GM21619 (cell line): Measurements from ENCODE around the gene MFSD6.
"Not testable (repeated sequence)": the region's sequence is repeated elsewhere in the genome, so short reads cannot be mapped to it uniquely, and the experiment has no call there.

Experiments used
- ATAC-seq: cut with Tn5 transposase; IDR thresholded peaks from one replicate; pipeline ENCODE4 v1.9.1; 2021; ENCODE audit not compliant: unreplicated experiment

Gene MFSD6

DNA sequence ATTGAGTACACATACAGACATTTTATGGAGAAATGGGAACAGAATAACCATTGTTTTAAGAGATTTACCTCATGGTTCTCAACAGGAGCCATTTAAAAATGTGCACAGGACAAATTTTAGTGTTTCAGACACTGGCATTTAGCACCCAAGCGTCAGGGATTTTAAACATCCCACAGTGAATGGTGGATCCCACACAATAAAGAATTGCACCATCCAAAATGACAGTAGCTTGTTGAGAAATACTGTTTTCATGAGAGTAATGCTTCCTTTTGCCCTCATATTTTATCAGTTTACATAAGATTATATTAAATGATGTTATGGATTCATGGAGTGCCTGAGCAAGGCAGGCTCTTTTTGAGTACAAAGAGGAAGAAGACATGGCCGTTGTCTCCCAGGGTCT lies 54.0 kb downstream of the MFSD6 start:
- ATAC-seq: no peak

DNA sequence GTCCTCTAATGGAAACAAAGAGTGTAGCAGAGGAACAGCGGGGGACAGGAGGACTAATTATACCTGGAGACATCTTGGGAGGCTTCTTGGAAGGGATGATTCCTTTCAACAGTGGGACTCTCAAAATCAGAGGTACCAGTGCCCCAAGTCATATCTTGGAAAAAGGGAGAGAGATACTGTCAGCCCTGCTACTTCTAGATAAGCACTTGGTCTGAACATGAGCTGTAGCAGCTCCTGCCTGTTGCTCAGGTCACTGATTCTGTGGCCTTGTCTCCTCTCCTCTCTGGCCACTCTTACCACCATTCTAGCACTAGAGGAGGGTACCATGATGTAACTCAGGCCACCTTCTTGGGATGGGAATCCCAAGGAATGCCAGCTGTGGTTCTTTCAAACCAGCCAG lies 54.5 kb downstream of the MFSD6 start:
- ATAC-seq: no peak

DNA sequence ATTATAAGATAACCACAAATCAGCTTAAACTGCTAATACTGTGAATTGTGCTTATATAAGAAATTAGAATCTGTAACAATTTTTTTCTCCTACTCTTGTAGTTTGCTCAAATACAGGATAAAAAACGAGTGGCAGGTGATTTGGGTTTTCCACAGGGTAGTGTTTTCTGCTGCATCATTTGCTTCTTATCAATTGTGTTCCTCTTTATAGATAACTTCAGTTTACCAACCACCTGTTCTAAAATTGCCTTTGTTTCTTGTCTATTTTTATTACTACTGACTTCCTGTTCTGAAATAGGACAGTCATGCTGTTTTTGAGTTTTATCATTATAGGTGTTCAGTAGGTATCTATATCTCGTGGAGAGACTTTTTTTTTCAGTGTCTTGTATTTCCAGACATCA lies 56.9 kb downstream of the MFSD6 start:
- no peak for ATAC-seq

DNA sequence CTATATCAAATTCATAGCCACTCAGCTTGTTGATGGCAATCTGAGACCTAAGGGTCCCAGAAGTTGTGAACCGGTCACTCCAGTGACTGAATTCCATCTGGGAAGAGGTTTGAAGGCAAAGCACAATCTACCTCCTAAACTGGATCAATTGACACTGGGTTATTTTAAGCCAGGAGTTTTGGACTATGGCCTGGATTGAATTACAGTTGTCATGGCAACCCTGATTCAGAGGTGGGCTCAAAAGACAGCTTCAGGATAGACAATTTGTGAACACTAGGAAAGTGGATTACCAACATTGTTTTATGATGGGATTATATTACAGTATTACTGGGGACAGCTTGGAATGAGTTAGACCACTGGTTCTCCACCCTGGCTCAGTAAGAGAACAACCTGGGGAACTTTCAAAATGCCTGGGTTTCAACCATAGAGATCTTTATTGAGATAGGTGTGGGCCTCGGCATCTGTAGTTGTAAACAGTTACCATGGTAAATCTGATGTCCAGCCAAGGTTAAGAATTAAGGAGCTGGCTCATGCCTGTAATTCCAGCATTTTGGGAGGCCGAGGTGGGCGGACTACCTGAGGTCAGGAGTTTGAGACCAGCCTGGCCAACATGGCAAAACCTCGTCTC lies 58.8 kb downstream of the MFSD6 start:
- no peak for ATAC-seq

DNA sequence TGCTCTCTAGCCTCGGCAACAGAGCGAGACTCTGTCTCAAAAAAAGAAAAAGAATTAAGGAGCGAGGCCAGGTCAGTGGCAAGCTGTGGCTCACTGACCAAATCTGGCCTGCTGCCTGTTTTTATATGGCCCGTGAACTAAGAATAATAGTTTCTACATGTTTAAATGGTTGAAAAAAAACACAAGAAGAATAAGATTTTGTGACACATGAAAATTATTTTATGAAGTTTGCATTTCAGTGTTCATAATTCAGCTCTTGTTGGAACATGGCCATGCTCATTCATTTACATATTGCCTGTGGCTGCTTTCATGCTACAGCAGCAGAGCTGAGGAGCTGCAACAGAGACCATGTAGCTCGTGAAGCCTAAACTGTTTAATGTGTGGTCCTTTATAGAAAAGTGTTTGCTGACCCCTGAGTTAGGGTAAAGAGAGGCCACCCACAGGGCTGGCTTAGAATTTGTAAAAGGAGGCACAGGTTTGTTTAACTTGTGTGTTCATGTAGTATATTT lies 59.5 kb downstream of the MFSD6 start:
- ATAC-seq: no peak

DNA sequence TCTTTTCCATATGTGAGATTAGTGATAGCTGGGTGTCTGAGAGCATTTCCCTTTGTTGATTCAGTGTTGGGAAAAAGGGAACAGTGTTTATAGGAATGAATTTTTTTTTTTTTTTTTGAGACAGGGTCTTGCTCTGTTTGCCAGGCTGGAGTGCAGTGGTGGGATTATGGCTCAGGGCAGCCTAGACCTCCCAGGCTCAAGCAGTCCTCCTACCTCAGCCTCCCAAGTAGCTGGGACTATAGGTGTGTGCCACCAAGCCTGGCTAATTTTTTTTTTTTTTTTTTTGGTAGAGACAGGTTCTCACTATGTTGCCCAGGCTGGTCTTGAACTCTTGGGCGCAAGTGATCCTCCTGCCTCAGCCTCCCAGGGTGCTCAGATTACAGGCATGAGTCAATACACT lies 60.2 kb downstream of the MFSD6 start:
- not testable (repeated sequence) for ATAC-seq

DNA sequence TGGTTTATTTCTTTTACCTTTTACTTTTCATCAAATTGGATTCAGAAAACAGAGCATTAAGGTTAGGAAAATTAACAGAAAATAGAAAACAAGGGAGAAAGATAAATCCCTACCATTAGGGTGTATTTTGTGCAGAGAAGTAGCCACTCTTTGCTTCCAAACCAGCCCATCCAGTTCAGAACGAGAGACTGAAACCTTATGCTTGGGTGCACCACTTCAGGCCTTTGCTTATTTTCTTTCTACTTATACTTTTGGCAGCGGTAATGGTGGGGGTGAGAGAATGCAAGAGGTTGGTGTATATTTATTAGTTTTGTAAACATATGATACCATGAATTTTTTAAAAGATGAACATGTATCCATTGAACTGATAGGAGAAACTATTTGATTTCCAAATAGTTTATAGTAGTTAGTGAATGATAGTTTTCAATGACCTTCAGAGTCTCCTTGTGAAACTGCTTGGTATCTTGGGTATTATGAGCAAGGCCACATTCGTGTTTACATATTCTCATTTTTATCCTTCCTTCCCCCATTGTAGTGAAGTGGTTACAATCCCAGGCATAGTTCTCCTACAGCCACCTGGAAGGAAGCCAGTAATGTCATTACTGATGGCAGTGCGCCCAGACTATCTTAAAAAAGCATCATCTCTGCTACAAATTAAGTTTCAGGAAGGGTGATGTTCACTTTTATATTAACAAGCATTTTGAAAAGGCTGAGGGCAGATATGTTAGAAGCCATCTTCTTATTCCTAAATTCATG lies 60.8 kb downstream of the MFSD6 start:
- peak; percentile 64 for ATAC-seq

DNA sequence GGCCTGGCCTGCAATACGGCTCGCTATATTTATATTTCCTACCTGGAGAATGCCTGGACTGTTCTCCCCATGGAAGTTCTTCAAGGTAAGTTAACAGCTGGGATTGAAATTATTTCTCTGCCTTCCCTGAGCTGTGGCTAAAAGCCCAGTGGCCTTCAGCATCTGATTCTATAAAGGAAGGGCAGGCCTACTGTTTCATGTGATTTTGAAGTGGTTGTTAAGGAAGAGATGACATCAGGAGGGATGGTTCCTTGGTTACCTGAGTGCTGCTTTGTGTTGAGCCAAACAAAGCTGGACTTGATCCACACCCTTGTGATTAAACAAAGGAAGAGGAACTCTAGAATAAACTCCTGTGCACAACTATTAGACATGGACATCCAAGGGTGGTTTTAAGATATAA lies 61.6 kb downstream of the MFSD6 start:
- no peak for ATAC-seq

DNA sequence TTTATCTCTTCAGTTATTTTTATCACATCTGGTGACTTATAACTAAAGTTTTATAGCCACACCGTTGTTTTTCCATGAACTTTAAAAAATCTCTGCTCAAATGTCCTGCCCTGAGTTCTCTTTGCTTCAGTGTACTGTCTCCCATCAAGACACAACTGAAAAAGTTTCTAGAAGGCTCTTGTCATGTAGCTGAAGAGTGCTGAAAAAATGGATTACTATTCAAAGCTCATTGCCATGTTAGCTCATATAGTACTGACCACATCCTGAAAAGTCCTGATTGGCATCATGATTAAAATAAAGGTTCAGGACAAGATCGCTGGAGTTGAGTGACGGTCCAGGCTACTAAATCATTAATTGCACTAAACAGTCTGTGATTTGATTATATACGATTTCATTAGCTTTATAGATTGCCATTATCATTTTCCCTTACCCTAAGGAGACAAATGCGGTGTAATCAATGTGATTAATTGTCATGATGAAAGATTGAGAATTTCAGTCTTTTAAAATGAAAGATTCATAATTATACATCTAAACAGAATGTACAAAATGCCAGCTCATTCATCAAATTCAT lies 62.2 kb downstream of the MFSD6 start:
- no peak for ATAC-seq

DNA sequence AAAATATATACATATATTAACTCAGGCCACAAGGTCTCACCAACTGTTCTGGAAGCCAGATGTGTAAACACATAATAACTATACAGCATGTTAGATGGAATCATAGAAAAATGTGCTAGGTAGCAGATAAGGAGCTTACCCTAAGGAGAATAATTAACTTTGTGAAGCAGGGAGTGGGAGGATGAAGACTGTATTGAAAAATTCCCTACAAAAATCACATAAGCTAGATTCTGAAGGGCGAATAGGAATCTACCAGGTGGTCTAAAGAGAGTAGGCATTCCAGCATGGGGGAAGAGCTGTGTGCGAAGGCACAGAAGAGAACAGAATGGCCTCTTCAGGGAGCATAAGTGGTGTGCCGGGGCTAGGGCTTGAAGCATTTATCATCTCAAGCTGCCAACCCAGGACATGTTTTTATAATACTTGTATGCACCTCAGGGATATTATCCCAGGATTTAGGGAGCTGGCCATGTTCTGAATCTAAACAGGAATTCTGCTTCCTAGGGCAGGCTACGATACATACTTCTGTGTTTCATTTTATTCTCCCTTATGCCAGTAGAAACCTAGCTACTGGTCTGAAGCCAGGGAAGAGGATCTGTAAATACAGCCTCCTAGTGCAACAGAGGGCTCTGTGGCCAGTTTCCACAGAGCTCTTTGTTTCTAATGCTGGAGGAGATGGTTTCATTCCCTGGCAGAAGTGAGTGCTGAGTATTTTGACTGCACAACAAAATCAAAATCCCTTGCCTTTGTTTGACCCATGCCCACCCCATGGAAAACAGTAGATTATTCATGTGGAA lies 69.7 kb downstream of the MFSD6 start:
- ATAC-seq: no peak

DNA sequence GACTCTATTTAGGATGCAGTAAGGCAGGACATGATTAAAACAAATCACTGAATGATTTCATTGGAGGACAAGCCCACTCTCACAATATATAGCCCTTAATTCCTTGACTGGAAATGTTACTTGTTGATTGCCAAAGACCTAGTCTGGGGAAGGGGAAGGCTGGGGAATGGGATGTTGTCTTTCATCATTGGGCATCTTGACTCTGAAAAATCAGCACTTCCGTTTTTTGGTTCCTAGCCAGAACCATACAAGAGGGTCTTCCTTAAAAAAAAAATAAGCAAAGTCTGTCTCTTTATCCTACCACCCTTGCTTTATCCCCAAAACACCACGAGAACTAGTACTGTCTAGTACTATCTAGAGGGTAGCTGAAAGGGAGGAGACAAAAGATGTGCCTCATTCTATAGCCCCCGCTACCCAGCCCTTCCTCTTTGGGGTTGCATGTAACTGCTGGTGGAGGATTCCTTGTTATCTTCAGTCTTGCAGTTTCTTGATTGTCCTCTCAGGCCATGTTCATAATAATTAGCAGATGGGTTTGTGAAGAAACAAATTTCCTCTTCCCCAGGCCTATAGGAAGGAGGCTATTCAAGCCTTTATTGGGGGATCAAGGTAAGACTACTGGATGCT lies 70.5 kb downstream of the MFSD6 start:
- no peak for ATAC-seq

DNA sequence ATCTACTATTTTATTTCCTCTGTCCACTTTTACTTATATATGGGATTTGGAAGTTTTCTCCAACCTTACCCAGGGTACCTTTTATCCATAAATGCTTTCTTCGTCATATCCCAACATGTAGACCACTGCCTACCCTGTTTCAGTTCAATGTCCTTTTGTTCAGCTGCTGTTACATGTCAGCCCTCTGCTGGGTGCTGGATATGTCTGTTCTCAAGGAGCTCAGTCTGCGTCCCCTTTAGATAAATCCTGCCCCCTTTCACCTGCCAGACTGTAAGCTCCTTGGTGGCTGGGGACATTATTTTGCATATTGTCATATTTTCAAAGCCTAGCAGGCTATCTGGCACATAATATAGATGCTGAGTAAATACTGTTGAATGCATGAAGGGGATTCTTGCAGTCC lies 73.2 kb downstream of the MFSD6 start:
- no peak for ATAC-seq

DNA sequence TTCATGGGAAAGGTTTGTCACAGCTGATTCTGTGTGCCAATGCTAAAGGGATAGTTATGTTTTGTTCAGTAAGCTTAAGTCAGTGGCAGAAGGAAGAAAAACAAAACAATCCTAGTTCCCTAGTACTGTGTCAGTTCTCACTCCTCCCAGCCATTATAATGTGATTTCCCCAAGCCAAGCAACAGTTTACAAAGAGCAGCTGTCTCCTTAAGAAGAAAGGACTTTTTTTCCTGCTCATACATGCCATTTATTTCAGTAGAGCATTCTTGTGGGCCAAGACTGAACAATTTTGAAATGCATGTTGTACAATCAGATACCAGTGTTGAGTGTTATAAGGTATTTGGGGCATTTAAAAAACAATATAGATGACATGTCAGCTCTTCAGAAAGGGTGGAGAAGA lies 74.3 kb downstream of the MFSD6 start:
- ATAC-seq: no peak

DNA sequence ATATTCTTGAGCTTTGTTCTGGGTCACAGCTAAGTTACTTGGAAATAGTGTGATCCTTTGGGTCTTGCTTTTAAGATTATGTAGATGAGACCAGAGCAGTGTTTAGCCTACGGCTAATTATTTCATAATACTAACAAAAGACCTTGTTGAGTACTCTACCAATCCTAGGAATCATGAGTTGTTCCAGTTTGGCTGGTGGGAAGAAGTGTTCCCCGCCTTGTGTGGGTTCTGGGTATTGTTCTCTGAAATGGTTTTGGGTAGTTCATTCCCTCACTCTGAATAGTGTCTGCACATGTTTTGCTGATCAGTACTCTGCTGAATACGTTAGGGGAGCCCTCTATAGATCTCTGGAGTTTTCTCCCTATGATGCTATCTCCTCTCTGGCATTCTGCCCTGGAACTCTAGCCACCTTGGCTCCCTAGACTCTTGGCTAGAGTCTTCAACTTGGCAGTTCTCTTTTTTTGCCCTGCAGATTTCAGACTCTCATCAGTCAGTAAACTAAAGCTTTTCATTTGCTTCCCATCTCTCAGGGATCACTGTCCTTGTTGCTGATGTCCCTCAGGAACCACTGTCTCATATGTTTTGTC lies 78.0 kb downstream of the MFSD6 start:
- no peak for ATAC-seq

DNA sequence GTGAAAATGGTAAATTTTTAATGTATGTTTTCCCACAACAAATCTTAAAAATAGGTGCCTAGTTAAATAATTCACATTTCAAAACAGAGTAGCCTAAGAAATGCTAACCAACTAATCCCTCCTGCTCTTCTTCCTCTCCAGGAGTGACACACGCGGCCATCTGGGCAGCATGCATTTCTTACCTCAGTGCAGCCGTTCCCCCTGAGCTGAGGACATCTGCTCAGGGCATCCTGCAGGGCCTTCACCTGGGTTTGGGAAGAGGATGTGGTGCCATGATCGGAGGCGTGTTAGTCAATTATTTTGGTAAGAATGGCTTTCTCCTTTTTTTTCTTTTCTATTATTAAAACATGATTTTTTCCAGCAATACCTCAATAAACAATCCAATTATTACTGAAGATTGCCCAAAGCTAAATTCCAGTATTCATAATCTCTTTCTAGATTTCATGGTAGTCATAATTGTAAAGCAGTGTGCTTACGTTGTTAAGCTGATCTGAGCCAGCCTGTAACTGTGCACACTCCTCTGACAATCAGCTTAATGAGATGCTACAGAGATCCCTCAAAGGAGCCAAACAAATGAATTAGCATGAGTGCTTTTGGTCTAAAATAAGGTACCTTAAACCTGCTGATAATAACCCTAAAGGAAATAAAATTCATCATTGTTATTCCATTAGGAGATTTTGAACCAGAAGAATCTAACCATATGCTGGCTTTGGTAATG lies 80.5 kb downstream of the MFSD6 start:
- ATAC-seq: no peak

DNA sequence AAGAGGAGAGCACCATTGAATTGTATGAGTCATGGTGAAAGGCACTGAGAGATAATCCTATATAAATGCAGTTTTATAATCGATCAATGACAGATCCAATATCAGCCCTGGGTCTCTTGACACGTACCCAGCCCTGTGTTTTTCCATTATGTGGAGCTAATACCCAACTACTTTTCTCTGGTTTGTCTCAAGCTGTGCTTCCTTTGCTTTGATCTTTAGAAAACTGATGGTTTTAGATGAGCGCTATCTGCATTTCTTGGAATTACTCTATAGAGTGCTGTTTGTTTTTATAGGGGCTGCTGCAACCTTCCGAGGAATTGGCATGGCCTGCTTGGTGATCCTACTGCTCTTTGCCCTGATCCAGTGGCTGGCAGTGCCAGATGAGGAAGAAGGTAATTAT lies 81.3 kb downstream of the MFSD6 start:
- no peak for ATAC-seq

DNA sequence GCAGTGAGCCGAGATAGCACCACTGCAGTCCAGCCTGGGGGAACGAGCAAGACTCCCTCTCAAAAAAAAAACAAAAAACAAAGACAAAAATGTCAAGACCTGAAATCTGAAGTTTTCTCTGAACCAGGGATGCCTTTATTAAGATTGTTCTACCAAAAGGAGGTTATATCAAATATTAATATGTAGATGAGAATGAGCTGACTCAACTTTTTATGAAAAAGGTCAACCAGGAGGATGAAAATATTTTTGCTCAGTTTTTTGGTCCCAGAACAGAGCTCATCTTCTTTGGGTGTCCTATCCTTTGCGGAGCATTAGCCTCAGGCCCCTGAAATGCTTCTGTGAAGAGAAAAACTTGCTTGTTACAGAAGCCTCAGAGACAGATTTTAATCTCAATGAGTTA lies 82.3 kb downstream of the MFSD6 start:
- ATAC-seq: no peak

DNA sequence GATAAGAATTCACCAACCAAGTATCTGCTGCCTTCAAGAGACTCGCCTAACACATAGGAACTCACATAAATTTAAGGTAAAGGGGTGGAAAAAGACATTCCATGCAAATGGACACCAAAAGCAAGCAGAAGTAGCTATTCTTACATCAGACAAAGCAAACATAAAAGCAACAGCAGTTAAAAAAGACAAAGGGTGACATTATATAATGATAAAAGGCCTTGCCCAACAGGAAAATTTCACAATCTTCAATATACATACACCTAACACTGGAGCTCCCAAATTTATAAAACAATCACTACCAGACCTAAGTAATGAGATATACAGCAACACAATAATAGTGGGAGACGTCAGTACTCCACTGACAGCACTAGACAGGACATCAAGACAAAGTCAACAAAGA lies 84.9 kb downstream of the MFSD6 start:
- no peak for ATAC-seq

DNA sequence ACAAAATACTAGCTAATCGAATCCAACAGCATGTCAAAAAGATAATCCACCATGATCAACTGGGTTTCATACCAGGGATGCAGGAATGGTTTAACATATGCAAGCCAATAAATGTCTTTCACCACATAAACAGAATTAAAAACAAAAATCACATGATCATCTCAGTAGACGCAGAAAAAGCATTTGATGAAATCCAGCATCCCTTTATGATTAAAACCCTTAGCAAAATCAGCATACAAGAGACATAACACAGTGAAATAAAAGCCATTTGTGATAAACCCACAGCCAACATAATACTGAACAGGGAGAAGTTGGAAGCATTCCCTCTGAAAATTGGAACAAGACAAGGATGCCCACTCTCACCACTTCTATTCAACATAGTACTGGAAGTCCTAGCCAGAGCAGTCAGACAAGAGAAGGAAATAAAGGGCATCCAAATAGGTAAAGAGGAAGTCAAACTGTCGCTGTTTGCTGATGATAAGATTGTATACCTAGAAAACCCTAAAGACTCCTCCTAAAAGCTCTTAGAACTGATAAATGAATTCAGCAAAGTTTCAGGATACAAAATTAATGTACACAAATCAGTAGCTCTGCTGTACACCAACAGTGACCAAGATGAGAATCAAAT lies 86.6 kb downstream of the MFSD6 start:
- not testable (repeated sequence) for ATAC-seq

DNA sequence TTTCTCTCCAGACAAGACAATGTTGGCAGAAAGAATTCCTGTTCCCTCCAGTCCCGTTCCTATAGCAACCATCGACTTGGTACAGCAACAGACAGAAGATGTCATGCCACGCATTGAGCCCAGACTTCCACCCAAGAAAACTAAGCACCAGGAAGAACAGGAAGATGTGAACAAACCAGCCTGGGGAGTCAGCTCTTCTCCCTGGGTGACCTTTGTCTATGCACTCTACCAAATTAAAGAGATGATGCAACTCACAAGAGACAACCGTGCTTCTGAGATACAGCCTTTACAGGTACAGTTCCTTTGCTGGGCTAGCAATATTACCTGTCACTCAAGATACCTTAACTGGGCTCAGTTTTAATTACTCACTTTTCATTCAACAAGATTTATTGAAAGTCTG lies 89.3 kb downstream of the MFSD6 start:
- no peak for ATAC-seq
